GM10266 (cell line): Measurements from ENCODE around the gene TTLL5.

ENCODE experiments used
- DNase-seq: peaks from one replicate; pipeline ENCODE4 v3.0.0; 2012; ENCODE audit errors: extremely low spot score
- CTCF ChIP-seq: IDR thresholded peaks from 2 replicates; pipeline ENCODE4 v1.5.1; 2012; ENCODE audit warnings: mild to moderate bottlenecking, low read depth; ENCODE audit not compliant: control insufficient read depth, insufficient read depth; ENCODE audit errors: missing control alignments

TTLL5 gene

GRCh38 chr14:75626863-75627262 lies 34.2 kb upstream of the TTLL5 start:
- no peak for DNase-seq
- no peak for TF ChIP-seq CTCF

GRCh38 chr14:75627406-75627805 lies 33.6 kb upstream of the TTLL5 start:
- no peak for TF ChIP-seq CTCF
- DNase-seq: no peak

GRCh38 chr14:75628816-75629215 lies 32.2 kb upstream of the TTLL5 start:
- DNase-seq: no peak
- no peak for TF ChIP-seq CTCF

GRCh38 chr14:75630695-75631452 lies 30.2 kb upstream of the TTLL5 start:
- no peak for DNase-seq

GRCh38 chr14:75631453-75631831 lies 29.6 kb upstream of the TTLL5 start:
- no peak for TF ChIP-seq CTCF
- DNase-seq: no peak

More at GRCh38 chr14:75630695-75631452, 30.2 kb upstream of the TTLL5 start:
- no peak for TF ChIP-seq CTCF

- no peak for TF ChIP-seq CTCF
- DNase-seq: no peak
These were observed 26.2 kb upstream of the TTLL5 start for GRCh38 chr14:75634848-75635247.

- no peak for DNase-seq
- no peak for TF ChIP-seq CTCF
These were observed 24.9 kb upstream of the TTLL5 start for GRCh38 chr14:75636100-75636692.
